Aorta (tissue), 5 donors: ENCODE results near the gene LRRC18. TPM values are rescaled to one million over a fixed set of nuclear protein-coding genes. Genes with fewer than 3 reads are reported as not detected.

ENCODE experiments used
- ATAC-seq: fragments of 200-7000 bp; cut with Tn5 transposase; one replicate; pipeline ENCODE4 v1.9.1; 2022; ENCODE audit warnings: moderate library complexity; ENCODE audit not compliant: low FRiP score
- DNase-seq, 2 donors: peaks; one replicate each; pipeline ENCODE4 v3.0.0-alpha.2; 2020
- H3K27ac ChIP-seq, 2 donors: one replicate each; pipeline ENCODE4 v1.5.1; 2013; ENCODE audit warnings: low read length in 2 of 2, mild to moderate bottlenecking in 2 of 2, moderate library complexity in 2 of 2, control low read depth in 1 of 2, inconsistent platforms in 1 of 2, low read depth in 1 of 2
- H3K27me3 ChIP-seq, 2 donors: one replicate each; pipeline ENCODE4 v1.6.1; 2013; ENCODE audit warnings: control low read depth in 1 of 2, low read length in 1 of 2, mild to moderate bottlenecking in 1 of 2, moderate library complexity in 1 of 2; ENCODE audit not compliant: insufficient read depth in 2 of 2, control insufficient read depth in 1 of 2
- H3K36me3 ChIP-seq, 2 donors: one replicate each; pipeline ENCODE4 v1.6.1; 2013; ENCODE audit warnings: control low read depth in 1 of 2, low read length in 1 of 2, mild to moderate bottlenecking in 1 of 2; ENCODE audit not compliant: insufficient read depth in 2 of 2, control insufficient read depth in 1 of 2
- H3K4me1 ChIP-seq, 2 donors: one replicate each; pipeline ENCODE4 v1.6.1; 2013; ENCODE audit warnings: low read length in 2 of 2, control low read depth in 1 of 2, mild to moderate bottlenecking in 1 of 2, moderate library complexity in 1 of 2; ENCODE audit not compliant: insufficient read depth in 2 of 2, control insufficient read depth in 1 of 2
- H3K4me3 ChIP-seq, 2 donors: one replicate each; pipeline ENCODE4 v1.5.1; 2013; ENCODE audit warnings: low read length in 2 of 2, control low read depth in 1 of 2, mild to moderate bottlenecking in 1 of 2
- H3K9me3 ChIP-seq: one replicate; pipeline ENCODE4 v1.6.1; 2013; ENCODE audit warnings: mild to moderate bottlenecking, low read length; ENCODE audit not compliant: control insufficient read depth
- WGBS, 2 donors: extraction: QIAGEN DNeasy Blood & Tissue Kit; methylation state at CpG; one replicate each; pipeline ENCODE4 v1.1.7; 2013; 5-methylcytosine and 5-hydroxymethylcytosine counted together
- intact Hi-C, 2 donors: fragments of 100-400 bp; cut with DNase I; formaldehyde crosslinking; loops; one replicate each; pipeline versions ENCODE4 v1.14.2 to v1.15.0; 2022
- polyA plus RNA-seq, 2 donors: library from polyadenylated mRNA; stranded (reverse); fragments of 200-250 nt; gene quantifications; one replicate each; pipeline ENCODE4 v1.2.3, GENCODE V29; 2013
- total RNA-seq, 2 donors: library from RNA; stranded (reverse); fragmentation: NEBNext Ultra II Directional; extraction: Animal tissue kit (Norgen Biotek cat#: 25700); gene quantifications; one replicate each; pipeline ENCODE4 v1.2.1, GENCODE V29; 2021
- donor health status: healthy with polysubstance abuse.
- donor health status: Bipolar disorder and iron deficiency.
- donor health status: DM: no; HTN: no; CAD: no.
- donor health status: DM: no; HTN: no; CAD: no.
- donor health status: DM: yes; HTN: yes; CAD: no.

The LRRC18 gene
- total and polyA plus RNA-seq, 4 donors: not detected

DNA sequence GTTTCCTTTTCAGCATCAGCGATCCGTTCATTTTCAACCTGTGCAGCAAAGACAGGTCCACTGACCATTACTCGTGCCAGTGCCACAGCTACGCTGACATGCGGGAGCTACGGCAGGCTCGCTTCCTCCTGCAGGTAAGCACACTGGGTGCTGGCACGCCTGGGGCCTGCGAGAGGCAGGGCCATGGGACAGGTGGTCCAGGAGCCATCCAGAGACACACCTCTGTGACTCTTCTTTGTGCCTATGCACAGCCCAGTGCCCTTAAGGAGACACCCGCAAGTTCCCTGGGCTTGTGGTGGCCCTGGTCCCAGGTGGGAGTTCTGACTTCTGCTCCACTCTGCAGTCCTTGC is 42.2 kb downstream of the LRRC18 start:
- no peaks in the 10 kb centered on the region for H3K27me3 ChIP-seq
- H3K4me3 ChIP-seq: no peak overlapping the region
- no peaks in the 10 kb centered on the region for H3K36me3 ChIP-seq
- intact Hi-C loops: no loop called here
- no peak overlapping the region for H3K27ac ChIP-seq
- peaks cover 1% of the 10 kb centered on the region for H3K9me3 ChIP-seq
- H3K4me1 ChIP-seq: no peaks in the 10 kb centered on the region
- ATAC-seq: no peak
- WGBS, 2 donors: 96 to 97% methylated on average over 10 of the region's 10 CpGs
- DNase-seq: no peak

DNA sequence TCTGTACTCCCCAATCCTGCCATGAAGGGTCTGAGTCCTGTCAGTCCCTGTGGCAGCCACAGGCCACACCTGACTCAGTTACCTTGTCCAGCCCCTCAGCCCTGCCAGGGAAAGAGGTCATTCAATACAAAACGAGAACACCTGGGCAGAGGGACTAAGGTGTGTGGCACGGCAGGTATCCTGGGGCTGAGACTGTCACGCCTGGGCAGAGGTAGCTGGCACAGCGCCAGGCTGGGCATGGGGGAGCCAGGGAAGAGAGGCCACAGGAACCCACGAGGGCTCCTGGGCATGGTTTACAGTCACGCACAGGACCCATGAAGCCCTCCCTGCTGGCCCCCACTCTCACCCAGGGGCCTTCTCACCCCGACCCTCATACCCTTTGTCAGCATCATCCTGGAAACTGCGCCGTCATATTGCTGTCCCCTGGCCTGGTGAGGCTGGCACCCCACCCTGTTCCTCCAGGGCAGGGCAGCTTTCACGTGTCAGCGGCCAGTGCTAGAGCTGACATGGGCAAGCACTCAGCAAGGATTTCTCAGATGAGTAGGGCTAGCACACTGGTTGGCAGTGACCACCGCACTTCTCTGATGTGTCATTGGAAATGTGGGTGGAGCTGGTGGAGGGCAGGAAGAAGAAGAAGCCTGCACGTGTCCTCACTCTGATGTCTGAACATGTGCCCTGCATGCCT is 42.7 kb downstream of the LRRC18 start:
- no peaks in the 10 kb centered on the region for H3K27me3 ChIP-seq
- H3K36me3 ChIP-seq: no peaks in the 10 kb centered on the region
- H3K27ac ChIP-seq: no peak overlapping the region
- ATAC-seq (no peak), DNase-seq (no peak)
- 82% methylated on average over 13 of the region's 13 CpGs for WGBS, 2 donors
- no peaks in the 10 kb centered on the region for H3K4me1 ChIP-seq
- intact Hi-C loops: no loop called here
- H3K9me3 ChIP-seq: peaks cover 1% of the 10 kb centered on the region
- H3K4me3 ChIP-seq: no peak overlapping the region

- no peaks in the 10 kb centered on the region for H3K27me3 ChIP-seq
- intact Hi-C loops: no loop called here
- no peak overlapping the region for H3K27ac ChIP-seq
- no peaks in the 10 kb centered on the region for H3K36me3 ChIP-seq
- H3K4me1 ChIP-seq: no peaks in the 10 kb centered on the region
- no peak for DNase-seq
- H3K4me3 ChIP-seq: no peak overlapping the region
- WGBS, 2 donors: 36 to 40% methylated on average over 3 of the region's 3 CpGs
- H3K9me3 ChIP-seq: no peaks in the 10 kb centered on the region
- no peak for ATAC-seq
Observed at GRCh38 chr10:48895803-48896195, 43.8 kb downstream of the LRRC18 start.

DNA sequence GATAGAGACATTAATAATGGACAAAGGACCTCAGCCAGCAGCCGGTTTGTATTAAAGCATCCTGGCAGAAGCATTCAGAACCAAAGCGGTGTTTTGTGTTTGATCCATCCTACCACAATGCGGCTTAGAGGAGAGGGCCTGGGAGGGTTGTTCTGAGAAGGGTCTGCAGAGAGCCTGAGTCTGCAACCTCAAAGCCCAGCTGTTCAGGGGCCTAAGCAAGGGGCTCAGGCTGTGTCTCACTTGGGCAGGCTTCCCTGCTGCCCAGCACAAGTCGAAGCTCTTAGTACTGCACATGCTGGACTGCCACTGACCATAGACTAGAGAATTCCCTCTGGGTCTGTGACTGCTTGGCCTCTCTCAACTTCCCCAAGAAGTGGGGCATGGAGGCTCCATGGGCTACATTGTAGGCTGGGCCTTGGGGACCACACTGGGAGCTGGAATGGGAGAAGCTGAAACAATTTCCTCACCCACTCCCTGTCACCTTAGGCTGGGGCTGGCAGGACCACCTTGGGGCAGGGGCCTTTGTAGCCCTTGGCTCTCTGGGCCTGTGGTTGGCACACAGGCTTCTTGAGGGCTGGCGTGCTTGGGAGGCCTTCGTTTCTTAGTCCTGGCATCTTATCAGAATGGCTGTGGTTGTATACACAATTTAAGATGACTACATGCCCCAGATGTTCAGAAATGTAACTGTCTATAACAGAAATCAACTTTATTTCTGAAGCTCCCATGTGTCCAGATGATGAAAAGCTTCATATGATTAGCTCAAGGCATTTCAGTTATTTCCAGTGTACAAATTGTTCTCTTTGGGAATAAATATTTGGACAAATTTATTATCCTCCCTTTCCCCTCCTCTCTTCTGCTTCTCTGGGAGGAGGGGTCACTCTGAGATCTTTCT is 44.5 kb downstream of the LRRC18 start:
- Histone ChIP-seq H3K4me3 (no peak overlapping the region), H3K4me1 (no peaks in the 10 kb centered on the region), H3K27me3 (no peaks in the 10 kb centered on the region), H3K36me3 (no peaks in the 10 kb centered on the region), H3K27ac (no peak overlapping the region), H3K9me3 (no peaks in the 10 kb centered on the region)
- DNase-seq (no peak), ATAC-seq (no peak)
- intact Hi-C loops: no loop called here
- 53 to 65% methylated on average over 6 of the region's 6 CpGs for WGBS, 2 donors

- Histone ChIP-seq H3K4me3 (no peak overlapping the region), H3K9me3 (no peaks in the 10 kb centered on the region), H3K27ac (no peak overlapping the region), H3K27me3 (no peaks in the 10 kb centered on the region), H3K36me3 (no peaks in the 10 kb centered on the region), H3K4me1 (no peaks in the 10 kb centered on the region)
- intact Hi-C loops: no loop called here
- 89 to 96% methylated on average over 11 of the region's 11 CpGs for WGBS, 2 donors
- ATAC-seq: no peak
- no peak for DNase-seq
Observed at GRCh38 chr10:48890888-48891850, 48.5 kb downstream of the LRRC18 start.

DNA sequence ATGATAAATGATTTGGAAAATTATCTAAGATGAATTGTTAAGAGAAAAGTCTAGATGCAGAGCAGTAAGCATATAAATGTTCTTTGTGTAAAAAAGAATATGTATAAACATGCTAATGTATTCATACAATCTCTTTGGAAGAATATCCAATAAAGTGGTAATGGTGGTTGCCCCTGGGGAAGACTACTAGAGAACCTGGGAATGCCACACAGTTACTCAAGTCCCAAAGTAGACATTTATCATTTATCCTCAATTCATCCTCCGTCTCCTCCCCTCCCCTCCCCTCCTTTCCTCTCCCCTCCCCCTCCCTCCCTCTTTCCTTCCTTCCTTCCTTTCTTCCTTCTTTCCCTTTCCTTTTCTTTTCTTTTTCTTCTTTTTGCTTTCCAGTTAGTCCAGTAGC is 51.7 kb downstream of the LRRC18 start:
- ATAC-seq (no peak), DNase-seq (no peak)
- intact Hi-C loops: no loop called here
- no peaks in the 10 kb centered on the region for H3K36me3 ChIP-seq
- no peak overlapping the region for H3K4me3 ChIP-seq
- H3K9me3 ChIP-seq: no peaks in the 10 kb centered on the region
- 79 to 89% methylated on average over 1 of the region's 1 CpG for WGBS, 2 donors
- no peaks in the 10 kb centered on the region for H3K4me1 ChIP-seq
- H3K27ac ChIP-seq: no peak overlapping the region
- H3K27me3 ChIP-seq: no peaks in the 10 kb centered on the region

DNA sequence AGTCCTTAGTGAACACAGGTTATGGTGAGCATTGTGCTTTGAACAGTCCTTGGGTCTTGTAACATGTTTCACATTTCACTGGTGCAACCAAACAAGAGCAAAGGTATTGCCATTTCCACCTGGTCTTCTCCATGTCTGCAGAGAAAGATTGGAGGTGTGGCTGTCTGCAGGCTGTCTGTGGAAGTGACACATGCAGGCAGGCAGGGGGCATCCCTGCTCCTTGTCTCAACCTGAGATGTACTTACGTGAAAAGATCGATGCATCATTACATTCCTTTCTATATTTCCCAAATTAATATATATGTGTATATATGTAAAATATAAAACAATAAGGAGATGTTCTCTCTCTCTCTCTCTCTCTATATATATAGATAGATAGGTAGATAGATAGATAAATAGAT is 54.3 kb downstream of the LRRC18 start:
- Histone ChIP-seq H3K36me3 (no peaks in the 10 kb centered on the region), H3K4me3 (no peak overlapping the region), H3K27ac (no peak overlapping the region), H3K9me3 (no peaks in the 10 kb centered on the region), H3K4me1 (no peaks in the 10 kb centered on the region), H3K27me3 (no peaks in the 10 kb centered on the region)
- ATAC-seq: no peak
- no peak for DNase-seq
- intact Hi-C loops: no loop called here
- 11 to 12% methylated on average over 2 of the region's 2 CpGs for whole genome bisulfite sequencing, 2 donors

- Histone ChIP-seq H3K27ac (no peak overlapping the region), H3K9me3 (no peaks in the 10 kb centered on the region), H3K27me3 (no peaks in the 10 kb centered on the region), H3K4me1 (no peaks in the 10 kb centered on the region), H3K4me3 (no peak overlapping the region), H3K36me3 (no peaks in the 10 kb centered on the region)
- WGBS, 2 donors: 84 to 88% methylated on average over 9 of the region's 9 CpGs
- DNase-seq (no peak), ATAC-seq (no peak)
- intact Hi-C loops: no loop called here
Observed at GRCh38 chr10:48884179-48885045, 55.2 kb downstream of the LRRC18 start.
